SK-N-MC (cell line): ENCODE measurements around the gene PPP4R3A.

ENCODE experiments used
- EZH2 ChIP-seq: fragments of 200-600 bp; sonication (generic); IDR thresholded peaks from one replicate; pipeline ENCODE4 v1.6.1; 2017; ENCODE audit warnings: antibody characterized with exemption
- FOXP2 ChIP-seq: optimal IDR thresholded peaks from 2 replicates; pipeline ENCODE3; 2011; ENCODE audit warnings: mild to moderate bottlenecking, moderate library complexity; ENCODE audit not compliant: insufficient read depth; ENCODE audit errors: extremely low read length, control extremely low read depth
- POLR2AphosphoS5 ChIP-seq: IDR thresholded peaks from 2 replicates; pipeline ENCODE4 v1.6.1; 2012; ENCODE audit warnings: mild to moderate bottlenecking, low read depth, low read length, borderline replicate concordance

DNA sequence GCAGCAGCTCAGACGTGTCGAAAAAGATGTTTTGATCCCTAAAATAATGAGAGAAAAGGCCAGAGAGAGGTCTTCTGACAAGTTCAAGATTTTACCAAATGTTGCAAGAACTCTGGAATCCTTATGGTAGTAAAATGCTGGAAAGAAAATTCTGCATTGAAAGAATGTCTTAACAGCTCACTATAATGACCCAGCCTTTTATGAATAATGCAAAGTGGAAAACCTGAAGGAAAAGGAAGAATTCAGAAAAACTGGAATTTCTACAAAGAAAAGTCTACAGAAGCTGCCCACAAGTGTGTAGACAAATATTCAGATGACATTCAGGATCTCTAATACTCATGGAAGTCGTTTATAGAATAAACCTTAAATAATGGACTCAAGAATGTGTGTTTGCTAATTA, 90.7 kb downstream of the PPP4R3A start:
- TF ChIP-seq EZH2 = no peak
- TF ChIP-seq POLR2AphosphoS5 = no peak
- no peak for TF ChIP-seq FOXP2
